HepG2 (cell line): Measurements from ENCODE around the gene ENGASE. TPM values are rescaled to one million over a fixed set of nuclear protein-coding genes. Genes with fewer than 3 reads are reported as not detected.

Experiments used
- ATAC-seq: fragments of 200-7000 bp; cut with Tn5 transposase; 3 replicates; pipeline ENCODE4 v1.9.1; 2020; ENCODE audit warnings: mild to moderate bottlenecking, moderate library complexity
- BruUV-seq: library from RNA; stranded (reverse); fragments of 400-500 nt; replicated peaks from 2 replicates; lab custom pipeline; 2021; lab: Mats Ljungman, UMichigan
- CTCF ChIA-PET: fragments of 300-600 bp; formaldehyde crosslinking; extraction: SDS; loops from one replicate; lab custom pipeline; 2021; ENCODE audit warnings: low total read pairs, inconsistent platforms, low intra/inter-chr PET ratio; lab: Yijun Ruan, JAX
- POLR2A ChIA-PET: fragments of 350-600 bp; sonication (Branson Sonifier 250); formaldehyde crosslinking; loops from one replicate; lab custom pipeline; 2020; ENCODE audit warnings: antibody characterized with exemption, inconsistent platforms; lab: Yijun Ruan, JAX
- DNase-seq: peaks from one replicate; pipeline ENCODE4 v3.0.0-alpha.2; 2015; ENCODE audit warnings: low spot score
- FAIRE-seq: peaks from 3 replicates; lab custom pipeline; 2011; peaks lifted over from hg19 to GRCh38; lab: Jason Lieb, UNC
- H2AFZ ChIP-seq: one replicate; pipeline ENCODE4 v1.6.1; 2011; ENCODE audit warnings: low read length, inconsistent platforms
- H3K27ac ChIP-seq: fragments of 300-600 bp; 3 replicates; pipeline ENCODE4 v1.8.0; 2011; ENCODE audit warnings: mixed run types, mild to moderate bottlenecking, mixed read lengths, low read length, inconsistent platforms; ENCODE audit not compliant: insufficient read depth; ENCODE audit errors: extremely low read length
- H3K27me3 ChIP-seq, 2 experiments: fragments of 200-600 bp in 1 of 2; 2 replicates in 1 of 2; 3 replicates in 1 of 2; pipeline versions ENCODE4 v1.6.0 to v1.8.0; 2011; ENCODE audit warnings: low read length in 2 of 2, mild to moderate bottlenecking in 2 of 2, moderate library complexity in 2 of 2, inconsistent platforms in 1 of 2; ENCODE audit not compliant: insufficient read depth in 2 of 2, control insufficient read depth in 1 of 2
- H3K36me3 ChIP-seq, 2 experiments: fragments of 200-600 bp in 1 of 2; replicated peaks in 1 of 2; 2 replicates in 1 of 2; 3 replicates in 1 of 2; pipeline versions ENCODE4 v1.5.1 to v1.8.0; 2011; ENCODE audit warnings: low read length in 2 of 2, inconsistent platforms in 1 of 2; ENCODE audit not compliant: insufficient read depth in 2 of 2, control insufficient read depth in 1 of 2
- H3K4me1 ChIP-seq: 2 replicates; pipeline ENCODE4 v1.5.1; 2012; ENCODE audit warnings: low read length, inconsistent platforms; ENCODE audit not compliant: insufficient read depth
- H3K4me2 ChIP-seq: 2 replicates; pipeline ENCODE4 v1.6.0; 2011; ENCODE audit warnings: low read depth, low read length, inconsistent platforms
- H3K4me3 ChIP-seq, 3 experiments: fragments of 200-600 bp in 1 of 3; sonication (generic), shearing (Covaris generic) in 1 of 3; replicated peaks in 1 of 3; 2 replicates each; pipeline ENCODE4 v1.5.1; 2011 to 2016; ENCODE audit warnings: low read length in 3 of 3, inconsistent platforms in 2 of 3, low read depth in 2 of 3, mild to moderate bottlenecking in 2 of 3, control low read depth in 1 of 3, mixed read lengths in 1 of 3; ENCODE audit not compliant: insufficient read depth in 1 of 3
- H3K79me2 ChIP-seq: one replicate; pipeline ENCODE4 v1.6.1; 2011; ENCODE audit warnings: low read length, inconsistent platforms; ENCODE audit not compliant: insufficient read depth
- H3K9ac ChIP-seq: 2 replicates; pipeline ENCODE4 v1.6.0; 2011; ENCODE audit warnings: mild to moderate bottlenecking, low read depth, low read length, inconsistent platforms; ENCODE audit not compliant: insufficient read depth
- H3K9me3 ChIP-seq: 2 replicates; pipeline ENCODE4 v1.5.1; 2012; ENCODE audit warnings: mild to moderate bottlenecking, low read length
- H4K20me1 ChIP-seq: 2 replicates; pipeline ENCODE4 v1.6.0; 2011; ENCODE audit warnings: inconsistent platforms, mild to moderate bottlenecking, low read length, moderate library complexity; ENCODE audit not compliant: insufficient read depth
- FOXJ3 ChIP-seq: sonication (generic); formaldehyde crosslinking; IDR thresholded peaks from 2 replicates; pipeline ENCODE4 v1.4.0; 2020; ENCODE audit warnings: missing genetic modification reagents, mild to moderate bottlenecking, borderline replicate concordance
- KDM5A ChIP-seq: fragments of 200-600 bp; sonication (generic); IDR thresholded peaks from 2 replicates; pipeline ENCODE4 v1.7.0; 2018; ENCODE audit warnings: antibody characterized with exemption, mild to moderate bottlenecking, low read length, borderline replicate concordance
- KLF6 ChIP-seq: IDR thresholded peaks from 2 replicates; pipeline ENCODE4 v1.8.0; 2016; ENCODE audit warnings: missing biosample characterization, missing genetic modification reagents
- WGBS: methylation state at CpG from one replicate; pipeline ENCODE4 v1.1.6; 2017; ENCODE audit warnings: low lambda C conversion rate; 5-methylcytosine and 5-hydroxymethylcytosine counted together
- in situ Hi-C: cut with HindIII; loops from 2 replicates; pipeline ENCODE4 v1.10.0; 2017; ENCODE audit warnings: low pct_unique_long_range_greater_than_20kb; ENCODE audit not compliant: extremely low pct_ligation_motif_present
- intact Hi-C: fragments of 100-400 bp; cut with micrococcal nuclease; formaldehyde crosslinking; loops from one replicate; pipeline ENCODE4 v1.10.0; 2022; ENCODE audit not compliant: unreplicated experiment
- polyA plus RNA-seq, 8 experiments: library from polyadenylated mRNA; depleted of rRNA in 3 of 8; stranded (reverse) in 7 of 8; unstranded in 1 of 8; fragments of >200 nt; fragmentation: Illumina TruSeq in 4 of 8; extraction: Trizol in 4 of 8; gene quantifications; 2 replicates each; pipeline versions ENCODE4 v1.2.1 to v1.2.3, GENCODE V29; 2011 to 2016; ENCODE audit warnings: low read depth in 4 of 8, missing spikeins in 1 of 8, mixed read lengths in 1 of 8; ENCODE audit not compliant: insufficient read depth in 1 of 8
- total RNA-seq, 5 experiments: library from RNA; depleted of rRNA; stranded (reverse); fragments of >200 nt; fragmentation: Illumina TruSeq; extraction: Trizol; gene quantifications; 2 replicates each; pipeline ENCODE4 v1.2.3, GENCODE V29; 2016; ENCODE audit warnings: low read depth in 1 of 5
- TF ChIP-seq, protein P1 (sequence below): sonication (generic); formaldehyde crosslinking; IDR thresholded peaks from 2 replicates; pipeline ENCODE4 v1.8.0; 2022; ENCODE audit warnings: mild to moderate bottlenecking, missing genetic modification reagents
- TF ChIP-seq, protein P2 (sequence below): IDR thresholded peaks from 2 replicates; pipeline ENCODE4 v1.6.1; 2012; ENCODE audit warnings: low read length, improper control_type of control experiment

The ENGASE gene
- total and polyA plus RNA-seq, 2 of the 13 experiments (the other 11 are each of a cell fraction or from before 2014, with no cell fraction given) = 10.6 to 18.1 TPM

DNA sequence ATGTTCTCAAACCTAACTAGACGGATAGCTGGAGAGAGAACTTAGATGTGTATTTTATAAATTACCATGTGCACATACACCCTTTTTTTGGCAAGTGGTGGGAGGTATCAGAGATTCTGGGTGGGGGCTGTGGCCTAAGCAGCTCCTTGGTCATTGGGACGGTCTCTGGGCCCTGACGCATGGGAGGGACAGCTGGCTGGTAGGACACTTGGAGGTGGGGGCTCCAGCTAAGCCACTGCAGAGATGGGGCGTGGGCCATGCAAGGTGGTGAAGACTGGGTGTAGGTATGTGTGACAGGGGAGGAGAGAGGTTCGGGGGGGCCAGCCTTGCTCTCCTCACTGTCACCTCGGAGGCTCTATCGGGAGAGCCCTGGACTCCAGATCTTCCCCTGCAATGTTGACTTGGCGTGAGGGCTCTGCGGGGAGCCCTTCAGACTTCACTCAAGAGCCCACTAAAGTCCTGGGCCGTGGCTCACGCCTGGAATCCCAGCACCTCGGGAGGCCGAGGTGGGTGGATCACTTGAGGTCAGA lies 33.5 kb upstream of the ENGASE start:
- Histone ChIP-seq H3K9ac (no peak overlapping the region), H4K20me1 (no peaks in the 10 kb centered on the region), H2AFZ (no peak overlapping the region), H3K27me3 (peaks cover 8 to 38% of the 10 kb centered on the region in 2 experiments; a peak in 4 of 5 replicates), H3K4me2 (no peak overlapping the region), H3K27ac (no peak overlapping the region), H3K79me2 (no peaks in the 10 kb centered on the region), H3K36me3 (no peaks in the 10 kb centered on the region), H3K9me3 (no peaks in the 10 kb centered on the region), H3K4me3 (no peak overlapping the region)
- 26% methylated on average over 9 of the region's 13 CpGs for WGBS
- intact Hi-C loops (no loop called here), in situ Hi-C loops (no loop called here)
- ATAC-seq (no peak), FAIRE-seq (no peak), DNase-seq (no peak)
- POLR2A ChIA-PET = interaction anchor here (1.1 to 8.8 kb wide), 3 partner anchors 8 to 21 kb away, joined by 4 to 127 read pairs (median 5); no protein-coding TSS in a partner anchor
- CTCF ChIA-PET = interaction anchor here (1.4 to 3.1 kb wide), 2 partner anchors 13 to 21 kb away, joined by 3 to 71 read pairs; no protein-coding TSS in a partner anchor
- no peak for TF ChIP-seq KLF6
- TF ChIP-seq, protein P1, sequence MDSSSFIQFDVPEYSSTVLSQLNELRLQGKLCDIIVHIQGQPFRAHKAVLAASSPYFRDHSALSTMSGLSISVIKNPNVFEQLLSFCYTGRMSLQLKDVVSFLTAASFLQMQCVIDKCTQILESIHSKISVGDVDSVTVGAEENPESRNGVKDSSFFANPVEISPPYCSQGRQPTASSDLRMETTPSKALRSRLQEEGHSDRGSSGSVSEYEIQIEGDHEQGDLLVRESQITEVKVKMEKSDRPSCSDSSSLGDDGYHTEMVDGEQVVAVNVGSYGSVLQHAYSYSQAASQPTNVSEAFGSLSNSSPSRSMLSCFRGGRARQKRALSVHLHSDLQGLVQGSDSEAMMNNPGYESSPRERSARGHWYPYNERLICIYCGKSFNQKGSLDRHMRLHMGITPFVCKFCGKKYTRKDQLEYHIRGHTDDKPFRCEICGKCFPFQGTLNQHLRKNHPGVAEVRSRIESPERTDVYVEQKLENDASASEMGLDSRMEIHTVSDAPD (CRISPR knock-in tag) = no peak
- TF ChIP-seq KDM5A = no peak
- TF ChIP-seq, protein P2, sequence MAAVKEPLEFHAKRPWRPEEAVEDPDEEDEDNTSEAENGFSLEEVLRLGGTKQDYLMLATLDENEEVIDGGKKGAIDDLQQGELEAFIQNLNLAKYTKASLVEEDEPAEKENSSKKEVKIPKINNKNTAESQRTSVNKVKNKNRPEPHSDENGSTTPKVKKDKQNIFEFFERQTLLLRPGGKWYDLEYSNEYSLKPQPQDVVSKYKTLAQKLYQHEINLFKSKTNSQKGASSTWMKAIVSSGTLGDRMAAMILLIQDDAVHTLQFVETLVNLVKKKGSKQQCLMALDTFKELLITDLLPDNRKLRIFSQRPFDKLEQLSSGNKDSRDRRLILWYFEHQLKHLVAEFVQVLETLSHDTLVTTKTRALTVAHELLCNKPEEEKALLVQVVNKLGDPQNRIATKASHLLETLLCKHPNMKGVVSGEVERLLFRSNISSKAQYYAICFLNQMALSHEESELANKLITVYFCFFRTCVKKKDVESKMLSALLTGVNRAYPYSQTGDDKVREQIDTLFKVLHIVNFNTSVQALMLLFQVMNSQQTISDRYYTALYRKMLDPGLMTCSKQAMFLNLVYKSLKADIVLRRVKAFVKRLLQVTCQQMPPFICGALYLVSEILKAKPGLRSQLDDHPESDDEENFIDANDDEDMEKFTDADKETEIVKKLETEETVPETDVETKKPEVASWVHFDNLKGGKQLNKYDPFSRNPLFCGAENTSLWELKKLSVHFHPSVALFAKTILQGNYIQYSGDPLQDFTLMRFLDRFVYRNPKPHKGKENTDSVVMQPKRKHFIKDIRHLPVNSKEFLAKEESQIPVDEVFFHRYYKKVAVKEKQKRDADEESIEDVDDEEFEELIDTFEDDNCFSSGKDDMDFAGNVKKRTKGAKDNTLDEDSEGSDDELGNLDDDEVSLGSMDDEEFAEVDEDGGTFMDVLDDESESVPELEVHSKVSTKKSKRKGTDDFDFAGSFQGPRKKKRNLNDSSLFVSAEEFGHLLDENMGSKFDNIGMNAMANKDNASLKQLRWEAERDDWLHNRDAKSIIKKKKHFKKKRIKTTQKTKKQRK = no peak
- no peak for TF ChIP-seq FOXJ3
- TF ChIP-seq, all 625 proteins: peak for 0
- H3K4me1 ChIP-seq = peaks cover 10% of the 10 kb centered on the region; the same call in 1 of the 2 replicates
- BruUV-seq = no TSS peak
